ENCODE results near the gene IL1F10. TPM values are rescaled to one million over a fixed set of nuclear protein-coding genes. Genes with fewer than 3 reads are reported as not detected.

IL1F10 gene
- total and polyA plus RNA-seq, 2 donors (not counting 3 experiments of a cell fraction or from before 2014, with no cell fraction given) = not detected

GRCh38 chr2:113060396-113060795, 7.4 kb upstream of the IL1F10 start:
- TF ChIP-seq POLR2A (IDR thresholded peaks at IDR 0.05; ENCODE audit: low read depth, low read length) = no peak
- TF ChIP-seq POLR2AphosphoS5 (IDR thresholded peaks at IDR 0.05; ENCODE audit: insufficient read depth, low read depth, low read length) = no peak
- no peak for TF ChIP-seq FOS (IDR thresholded peaks at IDR 0.05; ENCODE audit: borderline replicate concordance, insufficient read depth, low read length)
- TF ChIP-seq EZH2 (IDR thresholded peaks at IDR 0.05; ENCODE audit: borderline replicate concordance, low read depth, low read length, severe bottlenecking) = no peak
- no peak for TF ChIP-seq MYC (IDR thresholded peaks at IDR 0.05; ENCODE audit: low read depth, low read length)
- no peak for TF ChIP-seq GATA2 (IDR thresholded peaks at IDR 0.05; ENCODE audit: insufficient read depth, insufficient read length, low read depth, low read length)
- no peak for TF ChIP-seq JUN (IDR thresholded peaks at IDR 0.05; ENCODE audit: borderline replicate concordance, insufficient read depth, insufficient read length, low read depth)
- TF ChIP-seq CTCF (IDR thresholded peaks at IDR 0.05; ENCODE audit: extremely low read depth in 1 of 2, insufficient read depth in 1 of 2, low read depth in 1 of 2, low read length in 2 of 2) = no peak
- TF ChIP-seq MAX (IDR thresholded peaks at IDR 0.05; ENCODE audit: insufficient read depth, insufficient read length) = no peak
- Histone ChIP-seq H3K79me2 (ENCODE audit: control insufficient read depth, insufficient read depth, low read length) (no peaks in the 10 kb centered on the region), H3K9ac (replicated peaks; ENCODE audit: extremely low read depth, insufficient read depth, low read length) (no peak overlapping the region), H4K20me1 (replicated peaks; ENCODE audit: control insufficient read depth, extremely low read depth, insufficient read depth, low read length) (no peaks in the 10 kb centered on the region), H3K4me1 (ENCODE audit: control insufficient read depth, extremely low read depth, insufficient read depth, low read length) (no peaks in the 10 kb centered on the region), H3K9me3 (replicated peaks; ENCODE audit: control insufficient read depth, insufficient read depth, low read length) (no peaks in the 10 kb centered on the region), H3K36me3 (ENCODE audit: control insufficient read depth in 2 of 2, extremely low read depth in 1 of 2, insufficient read depth in 2 of 2, low read length in 2 of 2) (no peaks in the 10 kb centered on the region), H3K4me3 (replicated peaks in 1 of 3; ENCODE audit: insufficient read depth in 1 of 3, low read depth in 1 of 3, low read length in 3 of 3) (no peak overlapping the region), H2AFZ (ENCODE audit: low read depth, low read length) (no peak overlapping the region), H3K27me3 (ENCODE audit: control insufficient read depth in 2 of 2, insufficient read depth in 2 of 2, low read length in 2 of 2) (no peaks in the 10 kb centered on the region), H3K4me2 (ENCODE audit: insufficient read depth, low read length) (no peak overlapping the region), H3K27ac (ENCODE audit: insufficient read depth, low read depth, low read length) (no peak overlapping the region), H3K9me1 (replicated peaks; ENCODE audit: control insufficient read depth, extremely low read depth, insufficient read depth, low read length) (no peaks in the 10 kb centered on the region)
- ChIA-PET CTCF (interaction anchor here (1.0 kb wide), 1 partner anchor 17 kb away, joined by 3 read pairs; no protein-coding TSS in a partner anchor), POLR2A (no interaction called here)
- intact Hi-C loops (cut with micrococcal nuclease) (no loop called here), dilution Hi-C loops (cut with MboI; ENCODE audit: extremely low pct_ligation_motif_present, low sequenced_read_pairs) (no loop called here)
- DNase-seq (ENCODE audit: low read depth, low spot score) (no peak), FAIRE-seq (no peak)
- no TSS peak for BruUV-seq (replicated peaks)

Measured in endothelial cell of umbilical vein (primary cell).